Stimulated activated naive CD4-positive, alpha-beta T cell treated with Interleukin-2 at 50 U/mL for 16 hours (primary cell): Measurements from ENCODE around the gene PTCH1.

Experiments
- DNase-seq: peaks from one replicate; lab custom pipeline; 2025; lab: John Stamatoyannopoulos, UW

Gene PTCH1

GRCh38 chr9:95440447-95440846 is 76.3 kb downstream of the PTCH1 start:
- no peak for DNase-seq

- DNase-seq: no peak
Measured at GRCh38 chr9:95438561-95439357, 78.0 kb downstream of the PTCH1 start.

- DNase-seq: no peak
Measured at GRCh38 chr9:95437559-95437958, 79.2 kb downstream of the PTCH1 start.

- DNase-seq: no peak
Measured at GRCh38 chr9:95436416-95436815, 80.4 kb downstream of the PTCH1 start.

- DNase-seq: no peak
Measured at GRCh38 chr9:95435074-95435728, 81.6 kb downstream of the PTCH1 start.

- no peak for DNase-seq
Measured at GRCh38 chr9:95434116-95435073, 82.4 kb downstream of the PTCH1 start.

- DNase-seq: no peak
Measured at GRCh38 chr9:95433096-95433819, 83.5 kb downstream of the PTCH1 start.

- DNase-seq: no peak
Measured at GRCh38 chr9:95431286-95431685, 85.5 kb downstream of the PTCH1 start.

- no peak for DNase-seq
Measured at GRCh38 chr9:95429948-95430620, 86.7 kb downstream of the PTCH1 start.

- no peak for DNase-seq
Measured at GRCh38 chr9:95429096-95429495, 87.7 kb downstream of the PTCH1 start.

- no peak for DNase-seq
Measured at GRCh38 chr9:95425910-95426551, 90.7 kb downstream of the PTCH1 start.

- DNase-seq: no peak
Measured at GRCh38 chr9:95422650-95423049, 94.1 kb downstream of the PTCH1 start.

- no peak for DNase-seq
Measured at GRCh38 chr9:95420518-95420917, 96.3 kb downstream of the PTCH1 start.

GRCh38 chr9:95419444-95419843 is 97.3 kb downstream of the PTCH1 start:
- no peak for DNase-seq

GRCh38 chr9:95415158-95415557 is 101.6 kb downstream of the PTCH1 start:
- DNase-seq: no peak

- DNase-seq: no peak
Measured at GRCh38 chr9:95413793-95414192, 103.0 kb downstream of the PTCH1 start.

GRCh38 chr9:95411054-95411892 is 105.5 kb downstream of the PTCH1 start:
- no peak for DNase-seq

GRCh38 chr9:95409650-95410426 is 106.9 kb downstream of the PTCH1 start:
- DNase-seq: no peak

GRCh38 chr9:95407524-95407923 is 109.2 kb downstream of the PTCH1 start:
- DNase-seq: no peak
